ENCODE data around the gene SV2B.

DNA sequence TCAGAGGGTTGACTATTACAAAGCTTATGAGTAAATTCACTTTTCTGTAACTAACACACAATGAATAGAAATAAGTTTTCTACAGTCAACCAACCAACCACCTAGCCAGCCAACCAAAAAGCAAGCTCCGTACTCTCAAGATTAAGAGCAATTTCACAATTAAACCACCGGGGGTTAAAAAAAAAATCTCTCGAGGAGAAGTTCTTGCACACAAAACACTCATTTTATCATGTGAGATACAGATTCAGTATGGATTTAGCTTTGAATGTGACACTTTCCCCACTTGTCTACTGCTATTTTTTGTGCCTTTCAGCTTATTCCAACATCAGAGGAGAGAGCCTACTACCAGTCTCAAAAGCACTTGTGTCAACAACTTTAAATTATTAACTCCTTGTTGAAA lies 135.3 kb downstream of the SV2B start:
- TF ChIP-seq POLR2A (IDR thresholded peaks at IDR 0.05) (no peak), EP300 (IDR thresholded peaks at IDR 0.05; ENCODE audit: low read depth) (no peak), POLR2AphosphoS5 (IDR thresholded peaks at IDR 0.05) (no peak)
- TF ChIP-seq, protein P1, sequence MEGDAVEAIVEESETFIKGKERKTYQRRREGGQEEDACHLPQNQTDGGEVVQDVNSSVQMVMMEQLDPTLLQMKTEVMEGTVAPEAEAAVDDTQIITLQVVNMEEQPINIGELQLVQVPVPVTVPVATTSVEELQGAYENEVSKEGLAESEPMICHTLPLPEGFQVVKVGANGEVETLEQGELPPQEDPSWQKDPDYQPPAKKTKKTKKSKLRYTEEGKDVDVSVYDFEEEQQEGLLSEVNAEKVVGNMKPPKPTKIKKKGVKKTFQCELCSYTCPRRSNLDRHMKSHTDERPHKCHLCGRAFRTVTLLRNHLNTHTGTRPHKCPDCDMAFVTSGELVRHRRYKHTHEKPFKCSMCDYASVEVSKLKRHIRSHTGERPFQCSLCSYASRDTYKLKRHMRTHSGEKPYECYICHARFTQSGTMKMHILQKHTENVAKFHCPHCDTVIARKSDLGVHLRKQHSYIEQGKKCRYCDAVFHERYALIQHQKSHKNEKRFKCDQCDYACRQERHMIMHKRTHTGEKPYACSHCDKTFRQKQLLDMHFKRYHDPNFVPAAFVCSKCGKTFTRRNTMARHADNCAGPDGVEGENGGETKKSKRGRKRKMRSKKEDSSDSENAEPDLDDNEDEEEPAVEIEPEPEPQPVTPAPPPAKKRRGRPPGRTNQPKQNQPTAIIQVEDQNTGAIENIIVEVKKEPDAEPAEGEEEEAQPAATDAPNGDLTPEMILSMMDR (IDR thresholded peaks at IDR 0.05), result no peak

All from transverse colon (tissue), 4 donors.